Mesenchymal stem cell (in vitro differentiated cells and primary cell): ENCODE measurements around the gene REXO4.

Experiments used
- DNase-seq: peaks from one replicate; pipeline ENCODE4 v3.0.0-alpha.2; 2013
- H2AFZ ChIP-seq: one replicate; pipeline ENCODE4 v1.6.1; 2013; ENCODE audit warnings: low read depth, mild to moderate bottlenecking, control low read depth, inconsistent platforms, low read length, moderate library complexity
- H2AK5ac ChIP-seq: 2 replicates; pipeline ENCODE4 v1.6.1; 2013; ENCODE audit warnings: low read length, moderate library complexity, mild to moderate bottlenecking, inconsistent platforms; ENCODE audit not compliant: severe bottlenecking
- H2BK120ac ChIP-seq: one replicate; pipeline ENCODE4 v1.6.1; 2013; ENCODE audit warnings: low read depth, mild to moderate bottlenecking, inconsistent platforms, low read length, moderate library complexity
- H2BK12ac ChIP-seq, 2 experiments: one replicate each; pipeline ENCODE4 v1.6.1; 2013; ENCODE audit warnings: inconsistent platforms in 2 of 2, low read length in 2 of 2, mild to moderate bottlenecking in 2 of 2, moderate library complexity in 2 of 2, control low read depth in 1 of 2
- H2BK15ac ChIP-seq: one replicate; pipeline ENCODE4 v1.6.1; 2013; ENCODE audit warnings: mild to moderate bottlenecking, low read depth, inconsistent platforms; ENCODE audit not compliant: poor library complexity, severe bottlenecking
- H2BK5ac ChIP-seq: 2 replicates; pipeline ENCODE4 v1.6.1; 2013; ENCODE audit warnings: low read depth, mild to moderate bottlenecking, low read length, control low read depth, inconsistent platforms; ENCODE audit not compliant: poor library complexity, severe bottlenecking
- H3K14ac ChIP-seq, 2 experiments: one replicate each; pipeline ENCODE4 v1.6.1; 2013; ENCODE audit warnings: inconsistent platforms in 2 of 2, low read length in 2 of 2, control low read depth in 1 of 2, mild to moderate bottlenecking in 1 of 2, moderate library complexity in 1 of 2
- H3K18ac ChIP-seq, 2 experiments: one replicate each; pipeline ENCODE4 v1.6.1; 2013; ENCODE audit warnings: inconsistent platforms in 2 of 2, low read length in 2 of 2, control low read depth in 1 of 2, low read depth in 1 of 2, mild to moderate bottlenecking in 1 of 2
- H3K23ac ChIP-seq, 2 experiments: one replicate each; pipeline ENCODE4 v1.6.1; 2013; ENCODE audit warnings: inconsistent platforms in 2 of 2, low read length in 2 of 2, mild to moderate bottlenecking in 2 of 2, moderate library complexity in 2 of 2, control low read depth in 1 of 2
- H3K27ac ChIP-seq: 2 replicates; pipeline ENCODE4 v1.5.1; 2013; ENCODE audit warnings: mild to moderate bottlenecking, moderate library complexity, low read length, control low read depth, inconsistent platforms; ENCODE audit not compliant: poor library complexity, severe bottlenecking
- H3K27me3 ChIP-seq, 2 experiments: 2 replicates each; pipeline versions ENCODE4 v1.6.1 to v1.7.0; 2013; ENCODE audit warnings: low read length in 2 of 2, mild to moderate bottlenecking in 2 of 2, moderate library complexity in 2 of 2, control low read depth in 1 of 2, inconsistent platforms in 1 of 2; ENCODE audit not compliant: control insufficient read depth in 1 of 2, insufficient read depth in 1 of 2
- H3K36me3 ChIP-seq, 2 experiments: 2 replicates each; pipeline versions ENCODE4 v1.6.1 to v1.7.0; 2013; ENCODE audit warnings: low read length in 2 of 2, control low read depth in 1 of 2, inconsistent platforms in 1 of 2, low read depth in 1 of 2, mild to moderate bottlenecking in 1 of 2; ENCODE audit not compliant: insufficient read depth in 2 of 2, control insufficient read depth in 1 of 2
- H3K4ac ChIP-seq, 2 experiments: one replicate each; pipeline ENCODE4 v1.6.1; 2013; ENCODE audit warnings: inconsistent platforms in 2 of 2, low read length in 2 of 2, mild to moderate bottlenecking in 2 of 2, moderate library complexity in 2 of 2, control low read depth in 1 of 2, low read depth in 1 of 2
- H3K4me1 ChIP-seq: 2 replicates; pipeline ENCODE4 v1.6.1; 2013; ENCODE audit warnings: low read depth, low read length, control low read depth; ENCODE audit not compliant: control insufficient read depth, insufficient read depth
- H3K4me2 ChIP-seq: 2 replicates; pipeline ENCODE4 v1.6.1; 2013; ENCODE audit warnings: low read length, mild to moderate bottlenecking, inconsistent platforms; ENCODE audit not compliant: poor library complexity, severe bottlenecking
- H3K4me3 ChIP-seq, 2 experiments: 2 replicates each; pipeline versions ENCODE4 v1.5.1 to v1.7.0; 2013; ENCODE audit warnings: low read length in 2 of 2, mild to moderate bottlenecking in 2 of 2, control low read depth in 1 of 2, low read depth in 1 of 2; ENCODE audit not compliant: insufficient read depth in 1 of 2
- H3K79me1 ChIP-seq: replicated peaks from 2 replicates; pipeline ENCODE4 v1.6.1; 2013; ENCODE audit warnings: mild to moderate bottlenecking, control low read depth, low read length, inconsistent platforms; ENCODE audit not compliant: poor library complexity, severe bottlenecking
- H3K9ac ChIP-seq: 2 replicates; pipeline ENCODE4 v1.7.0; 2013; ENCODE audit warnings: mild to moderate bottlenecking, low read length, moderate library complexity
- H3K9me3 ChIP-seq: 2 replicates; pipeline ENCODE4 v1.7.0; 2013; ENCODE audit warnings: mild to moderate bottlenecking, low read length; ENCODE audit not compliant: control insufficient read depth
- H4K8ac ChIP-seq: one replicate; pipeline ENCODE4 v1.6.1; 2013; ENCODE audit warnings: inconsistent platforms, mild to moderate bottlenecking, low read length, moderate library complexity
- H4K91ac ChIP-seq: one replicate; pipeline ENCODE4 v1.6.1; 2013; ENCODE audit warnings: mild to moderate bottlenecking, low read length, inconsistent platforms
- WGBS: methylation state at CpG from one replicate; pipeline ENCODE4 v1.1.7; 2013; ENCODE audit warnings: mixed read lengths; 5-methylcytosine and 5-hydroxymethylcytosine counted together

REXO4 gene

GRCh38 chr9:133367778-133368177 lies 50.0 kb downstream of the REXO4 start:
- Histone ChIP-seq H3K4me1 (peaks cover 57% of the 10 kb centered on the region), H3K14ac (no peak overlapping the region), H2AFZ (no peak overlapping the region), H2BK12ac (no peak overlapping the region), H2AK5ac (no peak overlapping the region), H3K27ac (no peak overlapping the region), H4K8ac (no peak overlapping the region), H2BK15ac (no peak overlapping the region), H2BK5ac (no peak overlapping the region), H4K91ac (no peak overlapping the region), H2BK120ac (no peak overlapping the region), H3K79me1 (peaks cover 8% of the 10 kb centered on the region), H3K4ac (no peak overlapping the region), H3K23ac (no peak overlapping the region), H3K9ac (peak overlapping the region; percentile 36), H3K18ac (no peak overlapping the region), H3K36me3 (peaks cover 77 to 90% of the 10 kb centered on the region in 2 experiments), H3K4me3 (no peak overlapping the region), H3K4me2 (no peak overlapping the region), H3K27me3 (no peaks in the 10 kb centered on the region), H3K9me3 (no peaks in the 10 kb centered on the region)
- DNase-seq, result no peak
- 96% methylated on average over 10 of the region's 10 CpGs for WGBS

- Histone ChIP-seq H2BK12ac (no peak overlapping the region), H3K4ac (no peak overlapping the region), H2AFZ (no peak overlapping the region), H3K4me1 (peaks cover 59% of the 10 kb centered on the region), H2BK5ac (no peak overlapping the region), H3K9ac (no peak overlapping the region), H3K23ac (no peak overlapping the region), H4K91ac (no peak overlapping the region), H3K18ac (no peak overlapping the region), H3K4me2 (no peak overlapping the region), H4K8ac (no peak overlapping the region), H2BK120ac (no peak overlapping the region), H3K27me3 (no peaks in the 10 kb centered on the region), H3K14ac (no peak overlapping the region), H3K36me3 (peaks cover 78 to 90% of the 10 kb centered on the region in 2 experiments), H3K27ac (no peak overlapping the region), H3K4me3 (no peak overlapping the region), H3K79me1 (peaks cover 12% of the 10 kb centered on the region), H2AK5ac (no peak overlapping the region), H2BK15ac (no peak overlapping the region), H3K9me3 (no peaks in the 10 kb centered on the region)
- DNase-seq, result no peak
- 97% methylated on average over 22 of the region's 22 CpGs for WGBS
Measured at GRCh38 chr9:133367221-133367620, 50.6 kb downstream of the REXO4 start.

DNA sequence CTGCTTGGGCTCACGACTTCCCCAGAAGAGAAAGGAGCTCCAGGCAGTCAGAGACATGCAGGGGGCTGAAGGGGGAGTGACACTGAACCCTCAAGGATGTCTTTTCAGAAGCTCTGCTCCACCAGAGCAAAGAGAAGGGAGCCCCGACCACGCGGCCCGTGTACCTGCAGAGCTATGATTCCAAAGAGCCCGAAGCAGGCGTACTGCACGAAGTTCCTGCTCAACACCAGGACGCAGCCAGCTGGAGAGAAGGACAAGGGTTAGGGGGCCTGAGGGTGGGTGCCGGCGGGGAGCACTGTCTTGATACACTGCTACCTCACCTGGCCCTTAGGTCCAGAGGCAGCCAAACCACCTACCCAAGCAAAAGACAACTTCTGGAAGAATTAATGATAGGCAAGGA lies 51.4 kb downstream of the REXO4 start:
- Histone ChIP-seq H3K9me3 (no peaks in the 10 kb centered on the region), H2BK12ac (no peak overlapping the region), H3K36me3 (peaks cover 79 to 90% of the 10 kb centered on the region in 2 experiments), H3K4me3 (no peak overlapping the region), H3K79me1 (peaks cover 15% of the 10 kb centered on the region), H2BK5ac (no peak overlapping the region), H3K4me1 (peaks cover 51% of the 10 kb centered on the region), H3K27me3 (no peaks in the 10 kb centered on the region), H4K91ac (no peak overlapping the region), H3K23ac (no peak overlapping the region), H3K4me2 (no peak overlapping the region), H3K4ac (no peak overlapping the region), H3K9ac (no peak overlapping the region), H3K14ac (no peak overlapping the region), H3K18ac (no peak overlapping the region), H2BK120ac (no peak overlapping the region), H2AFZ (no peak overlapping the region), H2AK5ac (no peak overlapping the region), H2BK15ac (no peak overlapping the region), H4K8ac (no peak overlapping the region), H3K27ac (no peak overlapping the region)
- DNase-seq, result no peak
- 95% methylated on average over 10 of the region's 11 CpGs for WGBS

DNA sequence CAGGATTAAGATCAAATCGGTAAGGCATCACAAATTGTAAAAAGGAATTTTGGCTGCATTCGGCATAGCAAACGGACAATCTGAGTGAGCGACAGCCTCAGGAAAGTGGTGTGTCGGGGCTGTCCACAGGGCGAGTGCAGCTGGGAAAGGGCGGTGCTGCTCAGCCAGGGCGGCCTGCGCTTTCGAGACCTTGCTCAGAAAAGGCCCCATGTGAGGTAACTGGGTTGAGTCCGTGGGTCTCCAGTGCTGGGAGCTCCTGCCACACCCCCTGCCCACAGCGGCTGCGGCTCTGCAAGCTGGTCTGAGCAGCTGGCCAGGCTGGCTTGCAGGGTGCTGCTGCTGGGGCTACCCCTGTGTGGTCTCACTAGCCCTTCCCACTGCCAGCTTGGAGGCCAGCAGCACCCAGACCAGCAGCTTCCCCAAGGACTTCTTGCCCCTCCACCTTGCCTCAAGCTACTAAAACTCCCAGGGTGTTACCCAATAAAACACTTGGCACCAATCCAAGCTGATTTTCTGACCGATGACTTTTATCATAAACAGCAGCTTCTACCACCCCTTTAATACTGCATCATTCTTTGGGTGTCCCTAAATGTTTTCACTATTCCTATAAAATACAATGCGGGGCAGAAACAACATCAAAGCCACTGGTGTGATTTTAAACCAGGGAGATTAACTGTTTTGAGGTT lies 55.3 kb downstream of the REXO4 start:
- H3K27me3 ChIP-seq, result no peaks in the 10 kb centered on the region
- no peak overlapping the region for H3K4me3 ChIP-seq
- H2AK5ac ChIP-seq, result no peak overlapping the region
- no peak overlapping the region for H2BK5ac ChIP-seq
- H3K9ac ChIP-seq, result no peak overlapping the region
- H2AFZ ChIP-seq, result no peak overlapping the region
- H3K27ac ChIP-seq, result no peak overlapping the region
- H3K4ac ChIP-seq, result no peak overlapping the region
- no peak overlapping the region for H3K23ac ChIP-seq
- H3K18ac ChIP-seq, result no peak overlapping the region
- H3K4me1 ChIP-seq, result peaks cover 30% of the 10 kb centered on the region
- no peak overlapping the region for H3K14ac ChIP-seq
- DNase-seq, result no peak
- WGBS, result 95% methylated on average over 15 of the region's 15 CpGs
- no peak overlapping the region for H4K91ac ChIP-seq
- H2BK120ac ChIP-seq, result no peak overlapping the region
- no peak overlapping the region for H2BK12ac ChIP-seq
- H4K8ac ChIP-seq, result no peak overlapping the region
- no peak overlapping the region for H2BK15ac ChIP-seq
- no peaks in the 10 kb centered on the region for H3K9me3 ChIP-seq
- H3K4me2 ChIP-seq, result no peak overlapping the region
- peaks cover 83 to 87% of the 10 kb centered on the region in 2 experiments for H3K36me3 ChIP-seq
- peaks cover 40% of the 10 kb centered on the region for H3K79me1 ChIP-seq
